HG03439 (cell line): Measurements from ENCODE around the gene TRMT44.

Experiments
- ATAC-seq: cut with Tn5 transposase; IDR thresholded peaks from one replicate; pipeline ENCODE4 v1.9.1; 2021; ENCODE audit warnings: mild to moderate bottlenecking, moderate library complexity; ENCODE audit not compliant: unreplicated experiment

TRMT44 gene

GRCh38 chr4:8433136-8433535, 7.4 kb upstream of the TRMT44 start:
- ATAC-seq = no peak

GRCh38 chr4:8434251-8435073, 6.1 kb upstream of the TRMT44 start:
- ATAC-seq = no peak

- peak; percentile 54 for ATAC-seq
These were observed 4.9 kb upstream of the TRMT44 start for GRCh38 chr4:8435656-8436121.

- no peak for ATAC-seq
These were observed 3.3 kb upstream of the TRMT44 start for GRCh38 chr4:8437281-8437680.

GRCh38 chr4:8438743-8439142, 1.8 kb upstream of the TRMT44 start:
- no peak for ATAC-seq

- ATAC-seq = no peak
These were observed 1.4 kb upstream of the TRMT44 start for GRCh38 chr4:8439168-8439567.

GRCh38 chr4:8439914-8440491, 574 bp upstream of the TRMT44 start:
- ATAC-seq = peak; percentile 26

- ATAC-seq = no peak
These were observed 1.0 kb downstream of the TRMT44 start for GRCh38 chr4:8441499-8442091.

GRCh38 chr4:8442596-8443358, 2.2 kb downstream of the TRMT44 start:
- no peak for ATAC-seq

- ATAC-seq = no peak
These were observed 3.2 kb downstream of the TRMT44 start for GRCh38 chr4:8443801-8444200.

GRCh38 chr4:8446122-8446521, 5.5 kb downstream of the TRMT44 start:
- no peak for ATAC-seq

- no peak for ATAC-seq
These were observed 11.0 kb downstream of the TRMT44 start for GRCh38 chr4:8451440-8452182.

- ATAC-seq = no peak
These were observed 13.4 kb downstream of the TRMT44 start for GRCh38 chr4:8453957-8454356.

- ATAC-seq = no peak
These were observed 17.2 kb downstream of the TRMT44 start for GRCh38 chr4:8457646-8458252.

- no peak for ATAC-seq
These were observed 19.4 kb downstream of the TRMT44 start for GRCh38 chr4:8459867-8460445.

- ATAC-seq = no peak
These were observed 20.5 kb downstream of the TRMT44 start for GRCh38 chr4:8461086-8461485.

- ATAC-seq = no peak
These were observed 21.0 kb downstream of the TRMT44 start for GRCh38 chr4:8461616-8462015.

- no peak for ATAC-seq
These were observed 23.2 kb downstream of the TRMT44 start for GRCh38 chr4:8463811-8464210.

GRCh38 chr4:8464381-8464780, 23.8 kb downstream of the TRMT44 start:
- no peak for ATAC-seq
